Measurements from ENCODE around the gene ADCY10.

Gene ADCY10

GRCh38 chr1:167791281-167792187, 122.4 kb downstream of the ADCY10 start:
- TF ChIP-seq EZH2 (IDR thresholded peaks at IDR 0.05; ENCODE audit: borderline replicate concordance, low read length) (no peak), CTCF (IDR thresholded peaks at IDR 0.05; ENCODE audit: low read length) (no peak)
- Histone ChIP-seq H3K9me2 (ENCODE audit: low read depth, low read length) (no peaks in the 10 kb centered on the region), H3K79me2 (ENCODE audit: insufficient read depth, low read length) (no peaks in the 10 kb centered on the region), H4K20me1 (ENCODE audit: insufficient read depth, low read length) (no peaks in the 10 kb centered on the region), H3K36me3 (ENCODE audit: insufficient read depth, low read length) (peaks cover 15% of the 10 kb centered on the region; the same call in 1 of the 2 replicates), H3K27ac (ENCODE audit: low read depth, low read length, poor library complexity, severe bottlenecking) (no peak overlapping the region), H3K9me3 (ENCODE audit: low read length) (no peaks in the 10 kb centered on the region), H3K9ac (ENCODE audit: low read length) (no peak overlapping the region), H3K4me1 (ENCODE audit: insufficient read depth, low read length, severe bottlenecking) (no peaks in the 10 kb centered on the region), H3F3A (ENCODE audit: insufficient read depth, low read length) (no peaks in the 10 kb centered on the region), H2AFZ (ENCODE audit: low read length) (no peak overlapping the region), H3K4me2 (ENCODE audit: low read length) (no peak overlapping the region), H3K27me3 (ENCODE audit: insufficient read depth, low read length) (no peaks in the 10 kb centered on the region), H3K4me3 (ENCODE audit: low read depth, low read length, poor library complexity, severe bottlenecking) (no peak overlapping the region)

GRCh38 chr1:167790117-167790516, 123.8 kb downstream of the ADCY10 start:
- Histone ChIP-seq H3K27ac (ENCODE audit: low read depth, low read length, poor library complexity, severe bottlenecking) (no peak overlapping the region), H3K36me3 (ENCODE audit: insufficient read depth, low read length) (peaks cover 18% of the 10 kb centered on the region; the same call in 1 of the 2 replicates), H3K4me3 (ENCODE audit: low read depth, low read length, poor library complexity, severe bottlenecking) (no peak overlapping the region), H3K9ac (ENCODE audit: low read length) (no peak overlapping the region), H2AFZ (ENCODE audit: low read length) (no peak overlapping the region), H4K20me1 (ENCODE audit: insufficient read depth, low read length) (no peaks in the 10 kb centered on the region), H3K79me2 (ENCODE audit: insufficient read depth, low read length) (no peaks in the 10 kb centered on the region), H3K9me3 (ENCODE audit: low read length) (no peaks in the 10 kb centered on the region), H3K27me3 (ENCODE audit: insufficient read depth, low read length) (no peaks in the 10 kb centered on the region), H3K4me2 (ENCODE audit: low read length) (no peak overlapping the region), H3F3A (ENCODE audit: insufficient read depth, low read length) (no peaks in the 10 kb centered on the region), H3K9me2 (ENCODE audit: low read depth, low read length) (no peaks in the 10 kb centered on the region), H3K4me1 (ENCODE audit: insufficient read depth, low read length, severe bottlenecking) (no peaks in the 10 kb centered on the region)
- TF ChIP-seq EZH2 (IDR thresholded peaks at IDR 0.05; ENCODE audit: borderline replicate concordance, low read length) (no peak), CTCF (IDR thresholded peaks at IDR 0.05; ENCODE audit: low read length) (no peak)

- TF ChIP-seq EZH2 (IDR thresholded peaks at IDR 0.05; ENCODE audit: borderline replicate concordance, low read length) (no peak), CTCF (IDR thresholded peaks at IDR 0.05; ENCODE audit: low read length) (no peak)
- Histone ChIP-seq H2AFZ (ENCODE audit: low read length) (no peak overlapping the region), H3K4me1 (ENCODE audit: insufficient read depth, low read length, severe bottlenecking) (no peaks in the 10 kb centered on the region), H3K79me2 (ENCODE audit: insufficient read depth, low read length) (no peaks in the 10 kb centered on the region), H4K20me1 (ENCODE audit: insufficient read depth, low read length) (no peaks in the 10 kb centered on the region), H3K9me3 (ENCODE audit: low read length) (no peaks in the 10 kb centered on the region), H3K36me3 (ENCODE audit: insufficient read depth, low read length) (peaks cover 21% of the 10 kb centered on the region; the same call in 1 of the 2 replicates), H3K27me3 (ENCODE audit: insufficient read depth, low read length) (no peaks in the 10 kb centered on the region), H3F3A (ENCODE audit: insufficient read depth, low read length) (no peaks in the 10 kb centered on the region), H3K27ac (ENCODE audit: low read depth, low read length, poor library complexity, severe bottlenecking) (no peak overlapping the region), H3K9ac (ENCODE audit: low read length) (no peak overlapping the region), H3K9me2 (ENCODE audit: low read depth, low read length) (no peaks in the 10 kb centered on the region), H3K4me3 (ENCODE audit: low read depth, low read length, poor library complexity, severe bottlenecking) (no peak overlapping the region), H3K4me2 (ENCODE audit: low read length) (no peak overlapping the region)
These were observed 124.4 kb downstream of the ADCY10 start for GRCh38 chr1:167789501-167789900.

Measured in OCI-LY1 (cell line).